GM21619 (cell line): ENCODE results near the gene LRRC7.
"Not testable (repeated sequence)": the region's sequence is repeated elsewhere in the genome, so short reads cannot be mapped to it uniquely, and the experiment has no call there.

Experiments
- ATAC-seq: cut with Tn5 transposase; IDR thresholded peaks from one replicate; pipeline ENCODE4 v1.9.1; 2021; ENCODE audit not compliant: unreplicated experiment

LRRC7 gene

DNA sequence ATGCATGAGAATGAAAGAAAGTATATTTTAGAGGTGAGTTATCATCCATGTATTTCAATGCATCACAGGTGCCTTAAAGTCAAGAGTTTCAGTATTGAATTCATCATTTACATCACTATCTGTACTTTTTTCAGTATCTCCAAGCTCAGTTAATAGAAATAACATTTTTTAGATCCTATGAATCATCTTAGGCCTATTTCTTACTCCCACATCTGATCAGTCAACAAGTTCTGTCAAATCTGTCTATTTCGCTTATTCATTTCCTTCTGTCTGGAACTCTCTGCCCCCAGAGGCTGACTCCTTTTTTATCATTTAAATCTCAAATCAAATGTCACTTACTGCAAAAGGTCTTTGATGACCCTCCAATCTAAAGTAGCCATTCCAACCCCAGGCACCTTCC is 295.2 kb downstream of the LRRC7 start:
- no peak for ATAC-seq

DNA sequence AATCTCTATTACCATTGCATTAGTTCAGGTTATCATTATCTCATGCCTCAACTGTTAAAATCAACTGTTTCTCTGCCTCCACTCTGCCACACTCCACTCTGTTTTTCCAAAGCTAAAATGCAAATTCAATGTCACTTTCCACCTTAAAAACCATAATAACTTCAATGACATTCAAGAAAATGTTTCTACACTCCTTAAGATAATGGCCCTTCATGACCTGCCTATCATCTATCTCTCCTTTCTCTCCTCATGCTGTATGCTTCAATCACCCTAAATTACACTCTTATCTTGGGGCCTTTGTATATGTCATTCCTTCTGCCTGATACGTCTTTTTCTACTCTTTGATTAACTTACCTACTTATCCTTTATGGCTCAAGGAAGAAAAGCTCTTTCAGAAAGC is 296.0 kb downstream of the LRRC7 start:
- no peak for ATAC-seq

DNA sequence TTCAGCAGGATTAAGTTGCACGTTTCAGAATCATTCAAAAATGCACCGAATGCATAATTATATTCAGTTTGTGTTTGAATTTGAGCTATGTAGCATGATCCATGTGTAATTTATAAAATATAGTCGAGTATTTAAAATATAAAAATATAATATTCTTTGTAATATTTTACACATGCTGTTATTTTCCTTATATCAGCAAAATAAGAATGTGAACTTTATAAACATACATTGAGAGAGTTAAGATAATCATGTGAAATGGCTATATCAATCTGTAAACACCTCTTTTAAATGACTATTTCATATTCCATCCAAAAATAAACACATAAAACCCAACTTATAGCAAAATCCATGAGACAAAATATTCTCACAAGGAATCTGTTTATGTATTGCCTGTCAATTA is 303.7 kb downstream of the LRRC7 start:
- ATAC-seq, result no peak

DNA sequence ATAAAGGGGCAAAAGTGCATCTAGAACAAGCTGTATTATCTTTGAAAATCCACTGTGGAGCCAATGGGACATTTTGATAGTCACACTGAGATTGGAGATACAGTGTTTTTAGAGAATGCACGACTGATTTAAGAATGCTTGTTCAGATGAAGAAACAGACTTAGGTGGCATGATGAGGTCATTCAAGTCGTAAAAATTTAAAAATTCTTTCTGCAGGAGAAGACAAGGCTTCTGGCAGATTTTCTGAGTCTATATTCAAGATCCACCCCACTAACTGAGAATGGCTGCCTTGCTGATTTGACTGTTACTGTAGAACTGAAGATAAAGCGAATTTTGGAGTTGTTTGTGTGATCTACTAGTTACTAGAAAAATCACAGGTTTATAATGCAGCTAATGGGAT is 310.6 kb downstream of the LRRC7 start:
- no peak for ATAC-seq

DNA sequence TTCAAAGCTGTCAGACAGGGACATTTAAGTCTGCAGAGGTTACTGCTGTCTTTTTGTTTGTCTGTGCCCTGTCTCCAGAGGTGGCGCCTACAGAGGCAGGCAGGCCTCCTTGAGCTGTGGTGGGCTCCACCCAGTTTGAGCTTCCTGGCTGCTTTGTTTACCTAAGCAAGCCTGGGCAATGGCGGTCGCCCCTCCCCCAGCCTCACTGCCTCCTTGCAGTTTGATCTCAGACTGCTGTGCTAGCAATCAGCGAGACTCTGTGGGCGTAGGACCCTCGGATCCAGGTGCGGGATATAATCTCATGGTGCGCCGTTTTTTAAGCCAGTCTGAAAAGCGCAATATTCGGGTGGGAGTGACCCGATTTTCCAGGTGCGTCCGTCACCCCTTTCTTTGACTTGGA is 320.3 kb downstream of the LRRC7 start:
- ATAC-seq, result not testable (repeated sequence)

DNA sequence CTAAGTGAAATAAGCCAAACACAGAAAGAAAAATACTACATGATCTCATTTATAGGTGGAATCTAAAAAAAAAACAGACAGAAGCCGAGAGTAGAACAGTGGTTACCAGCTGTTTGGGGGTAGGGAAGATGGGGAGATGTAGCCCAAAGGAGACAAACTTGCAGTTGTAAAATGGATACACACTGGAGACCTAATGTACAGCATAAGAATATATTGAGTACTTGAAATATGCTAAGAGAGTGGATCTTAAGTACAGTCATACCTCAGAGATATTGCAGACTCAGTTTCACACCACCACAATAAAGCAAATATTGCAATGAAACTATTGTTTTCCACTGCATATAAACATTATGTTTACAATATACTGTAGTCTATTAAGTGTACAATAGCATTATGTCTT is 320.9 kb downstream of the LRRC7 start:
- ATAC-seq, result no peak

DNA sequence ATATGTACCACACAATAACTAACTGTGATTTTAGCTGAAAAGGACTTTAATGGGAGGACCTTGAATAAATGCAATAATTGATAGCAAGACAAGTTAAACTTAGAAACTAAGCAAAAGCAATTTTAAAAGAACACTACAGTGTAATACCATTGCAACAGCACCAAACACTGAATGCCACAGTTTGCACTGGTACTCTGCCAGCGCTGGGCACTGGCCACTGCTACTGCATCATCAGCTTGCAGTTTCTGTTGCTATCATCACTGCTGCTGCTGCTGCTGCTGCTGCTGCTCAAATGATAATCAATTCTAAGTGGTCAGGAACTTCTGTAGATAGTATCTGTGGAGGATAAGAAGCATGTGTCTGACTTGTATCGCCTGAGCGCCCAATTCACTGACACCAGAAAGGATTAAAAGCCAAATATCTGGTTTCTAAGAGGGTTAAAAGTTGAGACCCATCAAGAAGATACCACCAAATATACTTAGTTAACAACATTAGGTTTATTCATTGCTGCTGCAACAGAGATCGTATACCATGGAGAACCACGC is 330.8 kb downstream of the LRRC7 start:
- ATAC-seq, result no peak

DNA sequence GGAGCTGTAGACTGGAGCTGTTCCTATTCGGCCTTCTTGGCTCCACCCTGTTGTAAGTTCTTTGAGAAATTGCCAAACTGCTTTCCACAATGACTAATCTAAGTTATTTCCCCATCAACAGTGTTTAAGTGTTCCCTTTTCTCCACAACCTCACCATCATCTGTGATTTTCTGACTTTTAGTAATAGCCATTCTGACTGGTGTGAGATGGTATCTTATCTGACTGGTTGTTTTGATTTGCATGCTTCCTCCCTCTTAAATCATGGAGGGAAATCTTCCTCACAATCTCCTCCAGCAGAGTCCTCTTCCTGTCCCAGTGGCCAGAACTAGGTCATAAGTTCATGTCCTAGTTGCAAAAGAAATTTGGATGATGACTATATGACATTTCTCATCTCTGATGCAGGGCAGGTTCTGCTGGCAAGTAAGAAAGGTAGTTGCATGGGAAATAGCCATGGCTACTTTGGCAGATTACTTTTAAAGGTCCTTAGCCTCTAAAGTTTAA is 343.6 kb downstream of the LRRC7 start:
- ATAC-seq, result no peak

DNA sequence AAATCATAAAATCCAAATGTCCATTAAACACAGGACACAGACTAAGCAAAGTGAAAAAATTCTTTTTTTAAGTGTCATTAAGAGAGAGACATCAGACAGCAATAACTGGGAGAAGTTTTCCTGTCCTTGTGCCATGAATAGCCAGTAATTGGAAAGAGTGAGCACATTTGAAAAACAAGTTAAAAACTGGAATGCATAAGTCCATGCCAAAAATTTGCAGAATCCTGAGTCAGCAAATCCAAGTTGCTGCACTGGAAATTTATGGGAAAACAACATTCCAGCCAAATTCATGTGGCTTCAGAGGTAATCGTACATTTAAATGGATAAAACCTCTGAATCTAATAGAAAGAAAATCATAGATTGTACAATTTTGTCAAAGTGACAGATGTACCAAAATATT is 346.3 kb downstream of the LRRC7 start:
- ATAC-seq, result no peak

DNA sequence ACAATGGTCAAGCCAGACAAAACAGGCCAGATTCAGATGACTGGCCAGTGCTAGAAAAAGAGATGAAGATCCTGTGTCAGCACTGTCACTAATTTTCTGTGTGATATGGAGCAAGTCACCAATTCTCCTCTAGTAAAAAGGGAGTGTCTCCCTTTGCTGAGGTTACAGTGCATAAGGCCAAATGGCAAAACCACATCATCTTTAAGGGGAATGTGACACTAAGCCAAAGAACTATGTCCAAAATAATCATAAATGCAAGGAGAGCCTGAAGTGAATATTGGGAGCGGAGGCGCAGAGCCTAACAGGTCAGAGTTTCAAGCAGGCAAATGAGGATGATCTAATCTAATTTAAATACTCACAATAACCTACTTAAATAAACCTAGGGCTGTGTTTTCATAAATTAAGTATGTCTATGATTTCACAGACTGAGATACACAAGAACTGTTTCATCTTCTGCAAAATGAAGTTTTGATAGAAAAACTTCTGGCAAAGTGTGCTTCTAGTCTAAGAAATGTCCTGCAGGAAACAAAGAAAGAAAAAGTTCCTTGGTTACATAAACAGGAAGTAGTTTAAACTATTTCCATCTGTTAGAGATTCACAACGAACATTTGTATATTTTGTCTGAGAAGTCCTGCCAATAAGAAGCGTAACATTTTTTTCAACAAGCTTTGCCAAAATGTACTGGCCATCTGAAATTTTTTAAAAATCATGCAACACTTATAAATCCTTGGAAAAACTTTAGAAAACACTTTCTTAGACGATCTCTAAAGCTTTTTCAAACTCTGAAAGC is 347.4 kb downstream of the LRRC7 start:
- no peak for ATAC-seq

DNA sequence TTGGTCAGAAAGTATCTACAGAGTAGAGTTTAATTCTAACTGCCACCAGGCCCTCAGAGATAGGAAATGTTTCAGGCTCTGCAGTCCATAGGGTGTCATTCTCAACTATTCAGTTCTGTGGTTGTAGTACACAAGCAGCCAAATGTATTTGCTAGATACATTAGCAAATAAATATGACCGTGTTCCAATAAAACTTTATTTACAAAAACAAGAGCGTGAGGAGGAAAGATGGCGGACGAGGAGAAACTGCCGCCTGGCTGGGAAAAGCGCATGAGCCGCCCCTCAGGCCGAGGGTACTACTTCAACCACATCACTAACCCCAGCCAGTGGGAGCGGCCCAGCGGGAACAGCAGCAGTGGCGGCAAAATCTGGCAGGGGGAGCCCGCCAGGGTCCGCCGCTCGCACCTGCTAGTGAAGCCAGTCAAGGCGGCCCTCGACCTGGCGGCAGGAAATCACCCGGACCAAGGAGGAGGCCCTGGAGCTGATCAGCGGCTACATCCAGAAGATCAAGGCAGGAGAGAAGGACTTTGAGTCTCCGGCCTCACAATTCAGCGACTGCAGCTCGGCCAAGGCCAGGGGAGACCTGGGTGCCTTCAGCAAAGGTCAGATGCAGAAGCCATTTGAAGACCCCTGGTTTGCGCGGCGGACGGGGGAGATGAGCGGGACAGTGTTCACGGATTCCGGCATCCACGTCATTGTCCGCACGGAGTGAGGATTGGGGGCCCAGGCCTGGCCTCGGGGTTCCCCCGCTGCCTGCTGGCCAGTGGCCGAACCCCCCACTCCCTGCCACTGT is 351.6 kb downstream of the LRRC7 start:
- ATAC-seq, result no peak

DNA sequence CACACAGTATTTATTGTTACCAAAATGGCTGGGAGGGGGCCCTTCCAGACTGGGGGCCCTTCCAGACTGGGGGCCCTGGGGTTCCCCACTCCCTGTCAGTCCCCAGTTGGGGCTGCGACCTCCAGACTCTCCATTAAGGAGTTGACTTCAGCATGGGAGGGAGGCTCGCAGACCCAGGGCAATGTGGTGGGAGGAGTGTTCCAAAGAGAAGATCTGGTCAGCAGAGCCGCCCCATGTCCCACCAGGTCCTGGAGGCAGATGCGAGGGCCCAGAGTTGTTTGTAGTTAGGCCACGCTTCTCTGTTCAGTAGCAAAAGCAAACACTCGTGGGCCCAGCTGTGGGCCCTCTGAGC is 352.2 kb downstream of the LRRC7 start:
- no peak for ATAC-seq

DNA sequence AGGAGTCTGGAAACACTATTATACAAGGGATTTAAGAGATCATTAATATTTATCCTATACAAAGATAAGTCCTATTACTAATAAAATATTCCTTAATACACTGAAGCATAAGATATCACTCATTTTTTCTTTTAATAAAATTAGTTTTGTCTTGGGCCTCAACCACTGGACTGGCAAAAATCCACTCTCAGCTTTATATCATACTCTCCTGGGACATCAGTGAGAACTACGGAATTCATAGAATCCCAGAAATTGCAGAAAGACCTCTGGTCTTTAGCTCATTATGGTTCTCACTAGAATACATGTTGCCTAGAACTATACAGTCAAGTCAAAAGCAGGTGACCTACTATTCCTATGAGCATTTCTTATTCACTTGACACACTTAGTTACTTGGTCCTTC is 352.7 kb downstream of the LRRC7 start:
- no peak for ATAC-seq

DNA sequence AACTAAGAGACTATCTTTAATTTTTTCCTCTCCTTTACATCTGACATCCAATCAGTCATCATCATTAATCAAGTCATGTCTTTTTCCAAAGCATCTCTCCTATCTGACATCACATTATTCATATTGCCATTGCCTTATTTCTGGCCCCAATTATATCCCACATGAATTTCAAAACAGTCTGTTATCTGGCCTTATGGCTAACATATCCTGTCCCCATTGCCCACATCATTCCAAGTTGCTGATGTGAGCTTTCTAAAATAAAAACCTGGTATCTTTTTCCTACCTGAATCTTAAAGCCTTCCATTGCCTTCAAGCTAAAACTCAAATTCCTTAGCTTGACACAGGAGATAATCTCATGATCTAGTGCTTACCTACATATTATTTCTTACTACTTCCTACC is 353.8 kb downstream of the LRRC7 start:
- no peak for ATAC-seq

DNA sequence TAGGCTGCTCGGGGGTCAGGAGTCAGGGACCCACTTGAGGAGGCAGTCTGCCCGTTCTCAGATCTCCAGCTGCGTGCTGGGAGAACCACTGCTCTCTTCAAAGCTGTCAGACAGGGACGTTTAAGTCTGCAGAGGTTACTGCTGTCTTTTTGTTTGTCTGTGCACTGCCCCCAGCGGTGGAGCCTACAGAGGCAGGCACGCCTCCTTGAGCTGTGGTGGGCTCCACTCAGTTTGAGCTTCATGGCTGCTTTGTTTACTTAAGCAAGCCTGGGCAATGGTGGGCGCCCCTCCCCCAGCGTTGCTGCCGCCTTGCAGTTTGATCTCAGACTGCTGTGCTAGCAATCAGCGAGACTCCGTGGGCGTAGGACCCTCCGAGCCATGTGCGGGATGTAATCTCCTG is 360.5 kb downstream of the LRRC7 start:
- ATAC-seq, result not testable (repeated sequence)

DNA sequence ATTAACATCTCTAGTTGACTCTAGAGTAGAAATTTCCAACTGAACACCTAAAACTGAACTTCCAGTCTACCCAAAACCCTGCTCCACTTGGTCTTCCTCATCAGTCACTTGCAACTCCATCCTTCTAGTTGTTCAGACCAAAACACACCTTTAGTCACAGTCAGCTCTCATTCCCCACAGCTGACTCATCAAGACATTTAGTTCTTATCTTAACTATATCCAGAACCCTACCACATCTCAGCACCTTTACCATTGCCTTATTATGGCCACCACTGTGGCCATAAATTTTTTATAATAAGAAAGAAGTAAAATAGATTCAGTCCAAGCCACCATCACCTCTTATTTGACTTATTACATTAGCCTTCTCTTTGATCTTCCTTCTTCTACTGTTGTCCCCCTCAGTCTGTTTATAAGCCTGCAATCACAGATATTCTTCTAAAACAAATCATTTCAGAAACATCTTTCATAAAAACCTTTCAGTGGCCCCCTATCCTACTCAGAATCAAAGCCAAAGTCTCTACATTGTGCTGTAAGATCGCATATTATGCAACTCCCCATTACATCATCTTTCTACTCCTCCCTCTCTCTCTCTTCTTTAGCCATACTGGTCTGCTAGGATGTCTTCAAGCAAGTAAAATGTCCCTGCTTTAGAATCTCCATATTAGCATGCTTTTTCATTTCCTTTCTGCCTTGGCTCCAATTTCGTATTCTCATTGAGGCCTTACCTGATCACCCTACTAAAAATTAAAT is 361.8 kb downstream of the LRRC7 start:
- ATAC-seq, result no peak

DNA sequence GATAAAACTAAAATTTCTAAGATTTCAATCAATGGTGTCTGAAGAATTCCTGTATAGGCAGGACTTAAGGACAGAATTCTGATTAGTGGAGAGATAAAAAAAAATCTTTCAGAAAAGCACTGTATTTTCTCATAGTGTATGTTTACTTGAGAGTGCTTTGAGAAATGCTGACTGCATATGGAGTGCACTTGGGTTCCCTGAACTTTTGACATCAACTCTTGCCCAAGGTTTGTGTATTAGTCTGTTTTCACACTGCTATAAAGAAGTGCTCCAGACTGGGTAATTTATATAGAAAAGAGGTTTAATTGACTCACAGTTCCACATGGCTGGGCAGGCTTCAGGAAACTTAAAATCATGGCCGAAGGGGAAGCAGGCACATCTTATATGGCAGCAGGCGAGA is 362.7 kb downstream of the LRRC7 start:
- ATAC-seq, result no peak

DNA sequence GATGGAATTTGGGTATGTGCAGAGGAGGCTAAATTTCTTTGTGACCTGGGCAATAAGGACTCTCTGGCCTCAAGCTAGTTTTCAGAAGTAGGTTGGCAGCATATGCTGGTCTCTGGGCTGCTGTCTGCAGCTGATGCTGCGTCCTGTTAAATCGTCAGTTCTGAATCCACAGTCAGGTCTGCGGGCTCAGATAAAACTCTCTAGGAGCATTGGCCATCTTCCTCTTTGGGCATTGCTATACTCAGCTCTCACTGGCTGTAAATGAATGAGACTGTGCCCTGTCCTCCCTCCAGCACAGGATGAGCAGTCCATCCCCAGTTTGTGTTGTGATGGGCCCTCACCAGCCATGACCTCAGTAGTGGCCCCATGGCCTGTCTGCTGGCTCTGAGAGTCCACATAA is 365.0 kb downstream of the LRRC7 start:
- no peak for ATAC-seq

DNA sequence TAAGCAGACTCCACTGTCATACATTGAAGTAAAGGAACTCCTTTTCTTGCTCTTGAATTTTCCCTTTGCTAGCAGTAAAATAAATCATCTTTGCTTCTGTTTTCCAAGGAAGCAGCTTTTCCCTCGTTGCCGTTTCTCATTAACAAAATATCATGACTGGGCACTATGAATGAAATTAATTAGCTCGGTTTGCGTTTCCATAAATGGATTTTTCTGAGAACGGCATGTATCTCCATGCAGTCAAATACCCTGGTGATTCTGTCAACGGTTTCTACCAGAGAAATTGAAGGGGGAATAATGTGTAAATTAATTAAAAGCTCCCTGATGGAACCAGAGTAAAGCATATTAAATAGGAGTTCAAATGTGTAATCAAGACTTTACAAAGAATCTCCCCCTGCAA is 372.5 kb downstream of the LRRC7 start:
- ATAC-seq, result no peak

DNA sequence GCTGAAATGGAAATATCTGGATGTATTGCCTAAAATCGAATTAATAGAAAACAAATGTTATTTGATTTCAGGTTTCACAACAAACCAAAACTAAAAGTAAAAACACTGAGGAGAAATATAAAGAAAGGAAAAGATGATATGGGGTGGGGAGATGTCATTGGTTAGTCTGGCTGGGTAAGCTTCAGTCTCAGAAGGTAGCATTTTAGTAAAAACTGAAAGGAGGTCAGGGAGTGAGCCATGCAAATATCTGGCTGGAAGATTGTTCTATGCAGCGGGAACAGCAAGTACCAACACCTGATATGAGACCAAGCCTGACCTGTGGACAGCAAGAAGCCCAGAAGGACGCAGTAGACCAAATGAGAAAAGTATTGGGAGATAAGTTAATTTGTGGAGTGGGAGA is 373.1 kb downstream of the LRRC7 start:
- no peak for ATAC-seq

DNA sequence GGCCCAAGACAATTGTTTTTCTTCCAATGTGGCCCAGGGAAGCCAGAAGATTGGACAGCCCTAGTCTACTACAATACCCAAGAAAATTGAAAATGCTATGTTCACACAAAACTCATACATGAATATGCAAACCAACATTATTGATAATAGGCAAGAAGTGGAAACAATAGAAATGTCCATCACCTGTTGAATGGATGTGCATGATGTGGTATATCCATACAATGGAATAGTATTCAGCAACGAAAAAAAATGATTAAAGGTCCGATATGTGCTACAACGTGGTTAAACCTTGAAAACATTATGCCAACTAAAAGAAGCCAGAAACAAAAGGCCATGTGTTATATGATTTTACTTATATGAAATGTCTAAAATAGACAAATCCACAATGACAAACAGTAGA is 375.3 kb downstream of the LRRC7 start:
- ATAC-seq, result no peak
